C4-2B (cell line): ENCODE data around the gene MAGEA4.

Experiments
- ZFX ChIP-seq: fragments of 450-650 bp; IDR thresholded peaks from 2 replicates; pipeline ENCODE4 v1.6.1; 2017
- TF ChIP-seq, protein P1 (sequence below): fragments of 450-650 bp; conservative IDR thresholded peaks from 2 replicates; pipeline ENCODE4 v1.5.1; 2017; ENCODE audit warnings: mild to moderate bottlenecking

DNA sequence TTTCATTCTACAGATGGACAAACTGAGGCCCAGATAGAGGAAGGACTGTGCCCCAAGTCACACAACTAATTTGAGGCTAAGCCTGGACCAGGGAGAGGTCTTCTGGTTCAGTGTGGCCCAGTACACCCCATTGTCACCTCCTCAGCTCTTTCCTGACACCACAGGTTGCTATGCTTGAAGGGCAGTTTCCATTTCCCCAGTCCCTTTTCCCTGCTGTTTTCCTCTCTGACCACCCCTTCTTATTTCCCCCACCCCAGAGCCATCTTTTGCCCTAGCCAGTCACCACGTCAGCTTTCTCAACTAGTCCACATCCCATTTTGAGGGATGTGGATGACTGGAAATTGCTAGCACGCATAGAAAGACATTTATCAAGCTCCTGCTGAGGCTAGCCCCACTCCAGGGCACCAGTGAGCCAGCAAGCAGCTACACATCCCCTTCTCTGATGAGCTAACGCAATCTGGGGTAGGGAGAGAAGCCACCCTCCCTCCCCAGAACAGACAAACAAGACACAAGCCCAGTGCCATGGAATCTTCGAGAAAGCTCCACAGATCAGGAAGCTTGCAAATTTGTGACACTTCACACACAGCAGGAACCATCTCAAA, 60.5 kb downstream of the MAGEA4 start:
- TF ChIP-seq, protein P1, sequence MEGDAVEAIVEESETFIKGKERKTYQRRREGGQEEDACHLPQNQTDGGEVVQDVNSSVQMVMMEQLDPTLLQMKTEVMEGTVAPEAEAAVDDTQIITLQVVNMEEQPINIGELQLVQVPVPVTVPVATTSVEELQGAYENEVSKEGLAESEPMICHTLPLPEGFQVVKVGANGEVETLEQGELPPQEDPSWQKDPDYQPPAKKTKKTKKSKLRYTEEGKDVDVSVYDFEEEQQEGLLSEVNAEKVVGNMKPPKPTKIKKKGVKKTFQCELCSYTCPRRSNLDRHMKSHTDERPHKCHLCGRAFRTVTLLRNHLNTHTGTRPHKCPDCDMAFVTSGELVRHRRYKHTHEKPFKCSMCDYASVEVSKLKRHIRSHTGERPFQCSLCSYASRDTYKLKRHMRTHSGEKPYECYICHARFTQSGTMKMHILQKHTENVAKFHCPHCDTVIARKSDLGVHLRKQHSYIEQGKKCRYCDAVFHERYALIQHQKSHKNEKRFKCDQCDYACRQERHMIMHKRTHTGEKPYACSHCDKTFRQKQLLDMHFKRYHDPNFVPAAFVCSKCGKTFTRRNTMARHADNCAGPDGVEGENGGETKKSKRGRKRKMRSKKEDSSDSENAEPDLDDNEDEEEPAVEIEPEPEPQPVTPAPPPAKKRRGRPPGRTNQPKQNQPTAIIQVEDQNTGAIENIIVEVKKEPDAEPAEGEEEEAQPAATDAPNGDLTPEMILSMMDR, result no peak
- no peak for TF ChIP-seq ZFX
